Activated T-cell treated with anti-CD3 and anti-CD28 coated beads for 48 hours (primary cell): ENCODE results near the gene GAK.
A peak's percentile ranks its signal among the peaks of the same experiment; 100 is the strongest.

Source experiments
- DNase-seq: peaks from one replicate; pipeline ENCODE4 v3.0.0-alpha.2; 2020; ENCODE audit warnings: low read depth

Gene GAK

GRCh38 chr4:887034-887763 lies 44.9 kb downstream of the GAK start:
- DNase-seq = no peak

- DNase-seq = no peak
These were observed 45.9 kb downstream of the GAK start for GRCh38 chr4:886244-886643.

- no peak for DNase-seq
These were observed 46.8 kb downstream of the GAK start for GRCh38 chr4:885353-885752.

- no peak for DNase-seq
These were observed 47.2 kb downstream of the GAK start for GRCh38 chr4:884896-885295.

- DNase-seq = no peak
These were observed 47.9 kb downstream of the GAK start for GRCh38 chr4:884259-884658.

- DNase-seq = no peak
These were observed 48.6 kb downstream of the GAK start for GRCh38 chr4:883377-884095.

GRCh38 chr4:882646-883045 lies 49.5 kb downstream of the GAK start:
- no peak for DNase-seq

- no peak for DNase-seq
These were observed 50.4 kb downstream of the GAK start for GRCh38 chr4:881709-882108.

- no peak for DNase-seq
These were observed 51.3 kb downstream of the GAK start for GRCh38 chr4:880684-881405.

GRCh38 chr4:879729-880077 lies 52.4 kb downstream of the GAK start:
- DNase-seq = peak; percentile 61

- DNase-seq = no peak
These were observed 53.1 kb downstream of the GAK start for GRCh38 chr4:878796-879728.

- DNase-seq = no peak
These were observed 54.6 kb downstream of the GAK start for GRCh38 chr4:877502-877901.

GRCh38 chr4:876780-877179 lies 55.3 kb downstream of the GAK start:
- DNase-seq = no peak

- no peak for DNase-seq
These were observed 56.2 kb downstream of the GAK start for GRCh38 chr4:875818-876423.

- DNase-seq = no peak
These were observed 56.9 kb downstream of the GAK start for GRCh38 chr4:874971-875817.

GRCh38 chr4:874056-874455 lies 58.1 kb downstream of the GAK start:
- no peak for DNase-seq

- no peak for DNase-seq
These were observed 59.7 kb downstream of the GAK start for GRCh38 chr4:872241-872981.

GRCh38 chr4:871484-871883 lies 60.6 kb downstream of the GAK start:
- no peak for DNase-seq

GRCh38 chr4:870951-871350 lies 61.2 kb downstream of the GAK start:
- DNase-seq = no peak

- no peak for DNase-seq
These were observed 62.3 kb downstream of the GAK start for GRCh38 chr4:869776-870175.
